Activated CD4-positive, alpha-beta T cell treated with anti-CD3 and anti-CD28 coated beads, Interleukin-2, amount 50 U/mL, for 4 hours (primary cell): ENCODE data around the gene EFHD1.
"Not testable (repeated sequence)": the region's sequence is repeated elsewhere in the genome, so short reads cannot be mapped to it uniquely, and the experiment has no call there.

Experiments
- DNase-seq, 2 experiments: peaks; one replicate each; pipeline ENCODE4 v3.0.0-alpha.2; 2020

Gene EFHD1

DNA sequence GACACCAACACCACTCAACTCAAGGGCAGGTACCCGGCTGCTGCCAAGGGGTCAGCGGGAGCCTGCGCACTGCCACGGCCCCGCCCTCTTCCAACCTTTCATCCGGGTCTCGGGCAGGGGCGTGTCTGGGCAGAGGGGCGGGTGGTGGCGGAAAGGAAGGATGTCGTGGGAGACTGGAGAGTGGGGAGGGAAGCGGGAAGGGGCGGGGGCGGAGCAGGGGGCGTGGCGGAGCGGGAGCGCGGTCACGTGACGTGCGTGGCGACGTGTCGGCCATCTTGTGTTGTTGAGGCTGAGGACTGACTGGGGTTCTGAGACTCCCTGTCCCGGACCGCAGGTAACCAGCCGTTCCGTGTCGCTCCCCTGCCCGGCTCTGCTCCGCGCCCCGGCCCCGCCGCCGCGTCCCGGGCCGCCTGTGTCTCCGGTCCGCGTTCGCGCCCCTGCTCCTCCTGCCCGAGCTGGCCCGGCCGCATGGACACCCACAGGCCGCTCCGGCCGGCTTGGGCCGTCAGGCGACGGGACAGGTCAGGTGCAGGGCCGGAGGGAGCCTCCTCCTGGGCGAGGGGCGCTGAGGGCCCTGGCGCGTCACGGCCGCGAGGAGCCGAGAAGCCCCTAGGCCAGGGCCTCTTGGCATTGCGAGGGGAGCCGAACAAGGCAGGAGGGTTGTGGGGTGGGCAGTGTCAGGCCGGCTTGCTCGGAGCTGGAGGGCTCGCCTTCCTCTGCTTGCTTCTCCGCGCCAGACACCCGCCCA, 63.8 kb downstream of the EFHD1 start, which contains the start of gene GIGYF2:
GIGYF2 (plus strand) TSS at position 273 of the 748 bp plus-strand sequence. CDS start 37,867 bp downstream, outside the sequence.
- DNase-seq = peak; percentile 92 to 93

DNA sequence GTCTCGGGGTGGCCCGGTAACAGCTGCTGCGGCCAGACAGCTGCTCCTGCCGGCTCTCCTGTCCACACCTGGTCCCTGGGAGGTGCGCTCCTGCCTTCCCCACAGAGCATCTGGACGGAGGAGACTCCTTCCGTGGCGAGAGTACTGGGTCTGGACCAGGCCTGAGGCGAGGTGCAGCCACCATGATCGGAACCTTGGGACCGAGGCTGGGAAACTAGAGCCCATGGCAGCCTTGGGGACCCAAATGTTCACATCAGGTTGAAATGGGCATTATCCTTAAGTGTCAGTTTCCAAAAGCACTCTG, 64.4 kb downstream of the EFHD1 start:
- DNase-seq = no peak

DNA sequence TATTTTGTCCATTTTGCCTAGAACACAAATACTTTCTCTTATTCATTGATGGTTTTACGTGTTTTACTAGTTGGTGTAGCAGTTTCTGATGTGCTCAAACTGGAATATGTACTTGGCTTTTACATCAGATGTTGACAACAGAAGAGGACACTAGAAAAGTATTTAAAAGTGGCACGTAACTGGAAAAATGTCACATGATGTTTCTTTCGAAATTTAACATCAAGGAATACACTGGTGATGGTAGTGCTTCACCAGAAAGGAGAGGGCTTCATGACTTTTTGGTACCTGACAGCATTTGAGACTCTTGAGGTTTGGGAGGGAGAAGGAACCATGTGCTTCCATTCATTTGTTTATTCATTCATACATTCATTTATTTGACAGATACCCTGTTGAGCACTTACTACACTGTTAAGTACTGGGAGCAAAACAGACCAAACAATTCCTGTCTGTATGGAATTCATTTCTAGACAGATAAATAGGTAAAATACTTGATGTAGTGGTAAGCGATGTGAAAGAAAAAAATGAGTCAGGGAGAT, 65.2 kb downstream of the EFHD1 start:
- no peak for DNase-seq

DNA sequence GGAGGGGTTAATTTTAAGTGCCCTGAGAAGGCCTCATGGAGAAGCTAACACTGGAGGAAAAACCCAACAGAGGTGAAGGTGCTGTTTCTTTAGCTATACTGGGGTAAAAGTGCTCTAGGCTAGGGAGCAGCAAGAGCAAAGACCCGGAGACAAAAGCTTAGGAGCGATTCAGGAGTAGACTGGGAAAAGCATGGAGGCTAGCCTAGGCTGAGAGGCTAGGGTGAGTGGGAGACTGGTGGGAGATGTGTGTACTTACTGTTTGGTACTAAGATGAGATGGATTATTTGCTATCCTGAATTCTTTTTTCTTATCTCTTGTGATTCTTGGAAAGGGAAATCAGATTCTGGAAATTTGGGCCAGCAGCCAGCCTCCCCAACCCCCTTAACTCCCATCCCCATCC, 65.7 kb downstream of the EFHD1 start:
- DNase-seq = no peak

DNA sequence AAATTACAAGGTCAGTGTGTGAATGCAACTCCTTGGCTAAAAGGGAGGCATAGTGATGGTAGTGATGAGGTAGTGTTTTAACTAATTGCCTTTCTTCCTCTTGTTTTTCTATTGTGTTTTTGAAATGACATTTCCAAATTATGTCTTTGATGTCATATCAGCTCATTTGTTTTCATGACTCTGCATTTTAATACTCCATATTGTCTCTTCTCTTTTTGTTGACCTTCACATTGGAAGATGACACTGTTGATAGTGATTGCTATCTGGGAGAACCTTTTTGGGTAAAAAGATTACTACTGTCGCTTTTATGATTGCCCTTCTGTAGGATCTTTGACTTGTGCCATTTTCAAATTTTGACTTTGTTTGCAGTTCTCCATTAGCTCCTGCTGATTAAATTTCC, 66.8 kb downstream of the EFHD1 start:
- no peak for DNase-seq

DNA sequence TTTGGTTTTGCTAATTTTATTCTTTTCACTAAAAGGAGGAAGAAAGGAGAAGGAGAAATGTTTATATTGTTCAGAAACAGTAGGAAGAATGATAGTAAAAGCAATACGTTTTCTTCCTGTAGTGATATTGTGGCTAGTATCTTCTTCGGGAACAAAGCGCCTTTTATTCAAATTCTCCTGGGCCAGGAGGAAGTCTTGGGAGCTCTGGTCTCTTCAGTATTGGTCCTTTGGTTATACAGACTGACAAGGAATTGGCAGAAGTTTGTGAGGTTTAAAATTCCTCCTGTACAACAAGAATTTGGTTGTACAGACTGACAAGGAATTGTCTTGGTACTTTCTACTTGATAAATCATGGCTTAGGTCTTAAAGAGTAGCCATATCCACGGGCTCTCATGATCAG, 73.7 kb downstream of the EFHD1 start:
- DNase-seq = no peak

DNA sequence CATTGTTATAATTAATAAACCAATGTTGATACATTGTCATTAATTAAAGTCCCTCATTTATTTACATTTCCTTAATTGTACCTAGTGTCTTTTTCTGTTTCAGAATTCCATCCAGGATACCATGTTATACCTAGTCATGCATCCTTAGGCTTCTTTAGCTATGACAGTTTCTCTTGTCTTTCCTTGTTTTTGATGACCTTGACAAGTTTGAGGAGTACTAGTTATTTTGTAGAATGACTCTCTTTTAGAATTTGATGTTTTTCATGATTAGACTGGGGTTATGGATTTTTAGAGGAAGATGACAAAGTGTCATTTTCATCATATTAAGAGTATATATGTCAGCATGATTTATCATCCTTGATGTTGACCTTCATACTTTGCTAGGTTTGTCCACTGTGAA, 80.1 kb downstream of the EFHD1 start:
- no peak for DNase-seq

DNA sequence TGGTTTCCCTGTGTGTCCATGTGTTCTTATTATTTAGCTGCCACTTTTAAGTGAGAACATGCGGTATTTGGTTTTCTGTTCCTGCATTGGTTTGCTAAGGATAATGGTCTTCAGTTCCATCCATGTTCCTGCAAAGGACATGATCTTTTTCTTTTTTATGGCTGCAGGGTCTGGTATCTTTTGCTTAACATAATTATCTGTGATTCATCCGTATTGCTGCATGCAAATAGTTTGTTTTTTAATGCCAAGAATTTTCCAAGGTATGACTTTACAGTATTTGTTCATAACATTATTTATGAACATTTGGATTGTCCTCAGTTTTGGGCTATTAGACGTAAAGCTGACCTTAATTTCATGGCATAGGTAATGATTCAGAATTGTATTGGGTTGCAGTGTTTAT, 81.6 kb downstream of the EFHD1 start:
- DNase-seq = no peak

DNA sequence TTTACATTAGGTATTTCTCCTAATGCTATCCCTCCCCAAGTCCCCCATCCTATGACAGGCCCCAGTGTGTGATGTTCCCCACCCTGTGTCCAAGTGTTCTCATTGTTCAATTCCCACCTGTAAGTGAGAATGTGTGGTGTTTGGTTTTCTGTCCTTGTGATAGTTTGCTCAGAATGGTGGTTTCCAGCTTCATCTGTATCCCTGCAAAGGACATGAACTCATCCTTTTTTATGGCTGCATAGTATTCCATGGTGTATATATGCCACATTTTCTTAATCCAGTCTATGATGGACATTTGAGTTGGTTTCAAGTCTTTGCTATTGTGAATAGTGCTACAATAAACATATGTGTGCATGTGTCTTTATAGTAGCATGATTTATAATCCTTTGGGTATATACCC, 86.7 kb downstream of the EFHD1 start:
- not testable (repeated sequence) for DNase-seq

DNA sequence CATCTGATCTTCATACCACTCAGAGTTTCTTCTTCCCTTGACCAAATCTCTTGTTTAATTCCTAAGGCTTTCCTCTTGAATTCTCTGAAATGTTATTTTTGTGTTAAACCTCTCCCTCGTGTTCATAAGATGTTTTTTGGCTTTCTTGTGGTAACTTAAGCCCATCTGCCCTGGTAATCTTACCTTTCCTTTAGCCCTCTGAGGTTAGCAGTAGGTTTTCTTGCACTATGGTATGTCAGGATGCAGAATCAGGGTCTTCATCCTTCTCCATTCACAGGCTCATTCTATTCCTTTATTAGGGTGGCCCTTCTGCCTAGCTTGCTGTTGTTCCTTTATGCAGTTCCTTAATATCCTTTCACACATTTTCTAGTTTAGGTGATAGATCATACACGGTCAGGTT, 87.9 kb downstream of the EFHD1 start:
- no peak for DNase-seq

DNA sequence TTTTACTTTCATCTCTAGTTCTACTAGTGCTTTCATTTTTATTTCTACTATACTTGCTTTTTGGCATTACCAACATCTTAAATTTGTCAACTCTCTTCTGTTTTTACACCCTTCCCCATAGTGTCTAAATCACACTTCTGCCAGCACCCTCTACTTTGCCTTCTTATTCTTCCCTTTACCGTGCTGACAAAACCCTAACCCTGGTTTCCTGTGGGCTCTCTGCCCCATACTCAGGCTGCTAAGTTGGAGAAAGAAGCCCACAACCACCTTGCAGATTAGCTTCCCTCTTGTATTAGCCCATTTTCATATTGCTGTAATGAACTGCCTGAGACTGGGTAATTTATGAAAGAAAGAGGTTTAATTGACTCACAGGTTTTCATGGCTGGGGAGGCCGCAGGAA, 88.5 kb downstream of the EFHD1 start:
- DNase-seq = no peak

DNA sequence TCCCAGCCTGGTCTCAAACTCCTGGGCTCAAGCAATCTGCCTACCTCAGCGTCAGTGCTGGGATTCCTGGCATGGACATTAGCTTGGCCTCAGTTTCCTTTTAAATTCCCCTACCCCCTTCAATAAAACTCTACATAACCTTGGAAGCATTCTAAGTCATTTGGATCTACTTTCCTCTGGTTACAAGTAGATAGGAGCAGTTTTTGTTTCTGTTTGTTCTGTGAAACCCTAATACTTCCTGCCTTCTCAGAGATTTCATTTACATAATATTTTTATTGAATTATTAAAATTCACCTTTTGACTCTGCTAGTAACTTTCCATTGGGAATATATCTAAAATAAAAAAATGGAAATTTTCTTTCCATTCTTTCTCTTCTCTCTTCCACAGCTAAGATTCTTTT, 89.6 kb downstream of the EFHD1 start:
- no peak for DNase-seq

DNA sequence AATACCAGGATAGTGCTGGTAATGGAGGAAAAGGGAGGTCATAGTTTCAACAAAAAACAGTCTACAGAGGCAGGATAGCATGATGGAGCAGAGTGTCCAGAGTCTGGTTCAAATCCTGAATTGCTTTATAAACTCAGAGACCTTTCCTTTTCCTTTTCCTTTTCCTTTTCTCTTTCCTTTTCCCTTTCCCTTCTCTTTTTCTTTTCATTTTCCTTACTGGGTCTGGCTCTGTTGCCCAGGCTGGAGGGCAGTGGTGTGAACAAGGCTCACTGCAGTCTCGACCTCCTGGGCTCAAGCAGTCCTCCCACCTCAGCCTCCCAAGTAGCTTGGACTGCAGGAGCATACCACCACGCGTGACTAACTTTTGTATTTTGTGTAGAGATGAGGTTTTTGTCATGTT, 95.4 kb downstream of the EFHD1 start:
- no peak for DNase-seq

DNA sequence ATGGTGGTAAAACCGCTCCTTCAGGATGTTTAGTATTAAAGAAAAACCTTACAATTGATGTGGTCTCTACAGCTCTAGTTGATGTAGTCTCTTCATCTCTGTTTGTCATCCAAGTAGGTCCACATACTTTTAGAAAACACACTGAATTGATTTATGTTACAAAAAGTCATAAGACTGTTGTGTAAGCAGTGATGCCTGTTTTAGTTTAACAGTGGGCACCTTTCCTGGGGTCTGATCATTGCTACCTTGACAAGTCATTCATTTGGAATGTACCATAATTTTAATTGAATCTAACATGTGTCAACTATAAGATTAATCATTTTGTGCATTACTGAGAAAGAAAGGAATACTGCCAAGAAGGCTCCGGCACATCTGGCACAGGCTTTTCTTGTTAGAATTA, 98.1 kb downstream of the EFHD1 start:
- no peak for DNase-seq
